Measurements from ENCODE around the gene DQX1. TPM values are rescaled to one million over a fixed set of nuclear protein-coding genes. Genes with fewer than 3 reads are reported as not detected.

The DQX1 gene
- total and polyA plus RNA-seq, 2 of the 4 experiments (the other 2 are of a cell fraction): 0.07 TPM; not detected in 1

- no peaks in the 10 kb centered on the region for H3K79me1 ChIP-seq (ENCODE audit: low read depth in 1 of 2, low read length in 2 of 2)
- H2BK5ac ChIP-seq (ENCODE audit: low read depth, low read length, poor library complexity, severe bottlenecking): no peak within 1 kb of the TSS
- H3K4me2 ChIP-seq (ENCODE audit: low read depth, low read length): no peak within 1 kb of the TSS
- no peak within 1 kb of the TSS for H4K8ac ChIP-seq (ENCODE audit: low read depth in 2 of 2, low read length in 2 of 2)
- H3K4me1 ChIP-seq (ENCODE audit: control insufficient read depth, insufficient read depth, low read length): no peaks in the 10 kb centered on the region
- BruUV-seq (replicated peaks): no TSS peak
- H3K56ac ChIP-seq (ENCODE audit: extremely low read depth, insufficient read depth, low read length): no peak within 1 kb of the TSS
- no peaks in the 10 kb centered on the region for H3K9me1 ChIP-seq (ENCODE audit: insufficient read depth, low read length)
- H2AK5ac ChIP-seq (ENCODE audit: low read depth, low read length): peak within 1 kb of the TSS; percentile 10; the same call in 1 of the 2 replicates
- no peak within 1 kb of the TSS for H3K18ac ChIP-seq (ENCODE audit: low read depth, low read length)
- H3K23ac ChIP-seq (ENCODE audit: low read depth, low read length): peak within 1 kb of the TSS; percentile 63; the same call in 1 of the 2 replicates
- peak within 1 kb of the TSS; percentile 10 for H2AK9ac ChIP-seq (replicated peaks; ENCODE audit: low read depth, low read length, poor library complexity)
- in situ Hi-C loops (cut with MboI; ENCODE audit: low sequenced_read_pairs) (no loop called here), dilution Hi-C loops (cut with HindIII; ENCODE audit: low sequenced_read_pairs, unreplicated experiment) (no loop called here), intact Hi-C loops (cut with micrococcal nuclease) (no loop called here)
- TF ChIP-seq RCOR1 (IDR thresholded peaks at IDR 0.05; ENCODE audit: insufficient replicate concordance, low read length) (no peak), CEBPB (IDR thresholded peaks at IDR 0.05; ENCODE audit: low read depth, low read length) (no peak)
- no peak within 1 kb of the TSS for H4K5ac ChIP-seq (ENCODE audit: low read depth, low read length)
- H3K27me3 ChIP-seq (ENCODE audit: control insufficient read depth, insufficient read depth, low read length): peaks cover 86% of the 10 kb centered on the region
- peaks cover 20% of the 10 kb centered on the region for H3K9me3 ChIP-seq (ENCODE audit: control insufficient read depth, insufficient read depth, low read length)
- no peak within 1 kb of the TSS for H3K27ac ChIP-seq (ENCODE audit: insufficient read depth, low read length)
- no peak within 1 kb of the TSS for H3K4me3 ChIP-seq (ENCODE audit: insufficient read depth, low read depth, low read length)
- no peak within 1 kb of the TSS for H3K9ac ChIP-seq (ENCODE audit: low read depth, low read length)
- H3K14ac ChIP-seq (replicated peaks; ENCODE audit: low read depth, low read length): no peak within 1 kb of the TSS
- ChIA-PET POLR2A (ENCODE audit: unreplicated experiment) (interaction anchor here (0.6 kb wide), 1 partner anchor 31 kb away, joined by 3 read pairs; no protein-coding TSS in a partner anchor), CTCF (no interaction called here)
- H4K20me1 ChIP-seq (ENCODE audit: insufficient read depth, low read length): 0 out of 2 replicates have a peak, but pooled peaks cover 5% of the 10 kb centered on the region
- H3K4ac ChIP-seq (ENCODE audit: low read depth, low read length): no peak within 1 kb of the TSS
- no peaks in the 10 kb centered on the region for H3K36me3 ChIP-seq (ENCODE audit: control insufficient read depth, insufficient read depth, low read length)
- H2AFZ ChIP-seq (replicated peaks; ENCODE audit: low read length, poor library complexity): peak within 1 kb of the TSS; percentile 70
- no peak within 1 kb of the TSS for H2BK15ac ChIP-seq (ENCODE audit: low read depth, low read length)
- H4K91ac ChIP-seq (ENCODE audit: insufficient read depth, low read depth, low read length): no peak within 1 kb of the TSS
- 7% methylated on average over 31 of the region's 82 CpGs; no CpG with 5 or more reads in 1 of the 2 experiments for WGBS, 2 experiments (ENCODE audit: extremely low coverage in 2 of 2, insufficient read length in 1 of 2)
- DNase-seq (no peak), ATAC-seq (ENCODE audit: low read depth) (peak; percentile 6; the same call in 1 of the 2 replicates)
- H2BK20ac ChIP-seq (ENCODE audit: low read depth, low read length): no peak within 1 kb of the TSS
- H2BK120ac ChIP-seq (ENCODE audit: low read depth, low read length): no peak within 1 kb of the TSS
These were observed 11.4 kb downstream of the DQX1 start, which contains the start of gene TLX2 for GRCh38 chr2:74514368-74515270. Gene TLX2, plus strand, starts transcription at chr2:74514450. Its CDS starts 357 bp downstream, at chr2:74514807.

Measured in IMR-90 (cell line).